K562 treated with DMSO at 1 percent for 48 hours (cell line): ENCODE data around the gene GALNT13. TPM values are rescaled to one million over a fixed set of nuclear protein-coding genes. Genes with fewer than 3 reads are reported as not detected.

Experiments
- total RNA-seq: library from RNA; unstranded; fragments of 300-600 nt; gene quantifications from 2 replicates; pipeline ENCODE4 v1.2.3, GENCODE V29; 2022; ENCODE audit warnings: low replicate concordance; ENCODE audit errors: extremely low read depth

GALNT13 gene
- total RNA-seq, result not detected in 2 replicates

GRCh38 chr2:153871231-153872221, at the start of gene GALNT13:
Gene GALNT13, plus strand, starts transcription at chr2:153871922.

